Stomach (tissue), 4 donors: ENCODE data around the gene SUN1.

Source experiments
- POLR2A ChIP-seq, 4 donors: fragments of 450-650 bp; IDR thresholded peaks; one replicate each; pipeline ENCODE4 v1.6.1; 2016; ENCODE audit warnings: antibody characterized with exemption in 4 of 4, control low read depth in 2 of 4, mild to moderate bottlenecking in 1 of 4, moderate library complexity in 1 of 4
- TF ChIP-seq, protein P1 (sequence below), 7 experiments: fragments of 450-650 bp in 4 of 7; fragments of 200-600 bp in 3 of 7; sonication (generic) in 3 of 7; IDR thresholded peaks; one replicate each; pipeline ENCODE4 v1.5.1; 2016 to 2019; ENCODE audit warnings: antibody characterized with exemption in 7 of 7, control low read depth in 2 of 7, mild to moderate bottlenecking in 1 of 7

- TF ChIP-seq POLR2A (IDR thresholded peaks at IDR 0.05) = no peak
- TF ChIP-seq, protein P1, sequence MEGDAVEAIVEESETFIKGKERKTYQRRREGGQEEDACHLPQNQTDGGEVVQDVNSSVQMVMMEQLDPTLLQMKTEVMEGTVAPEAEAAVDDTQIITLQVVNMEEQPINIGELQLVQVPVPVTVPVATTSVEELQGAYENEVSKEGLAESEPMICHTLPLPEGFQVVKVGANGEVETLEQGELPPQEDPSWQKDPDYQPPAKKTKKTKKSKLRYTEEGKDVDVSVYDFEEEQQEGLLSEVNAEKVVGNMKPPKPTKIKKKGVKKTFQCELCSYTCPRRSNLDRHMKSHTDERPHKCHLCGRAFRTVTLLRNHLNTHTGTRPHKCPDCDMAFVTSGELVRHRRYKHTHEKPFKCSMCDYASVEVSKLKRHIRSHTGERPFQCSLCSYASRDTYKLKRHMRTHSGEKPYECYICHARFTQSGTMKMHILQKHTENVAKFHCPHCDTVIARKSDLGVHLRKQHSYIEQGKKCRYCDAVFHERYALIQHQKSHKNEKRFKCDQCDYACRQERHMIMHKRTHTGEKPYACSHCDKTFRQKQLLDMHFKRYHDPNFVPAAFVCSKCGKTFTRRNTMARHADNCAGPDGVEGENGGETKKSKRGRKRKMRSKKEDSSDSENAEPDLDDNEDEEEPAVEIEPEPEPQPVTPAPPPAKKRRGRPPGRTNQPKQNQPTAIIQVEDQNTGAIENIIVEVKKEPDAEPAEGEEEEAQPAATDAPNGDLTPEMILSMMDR (IDR thresholded peaks at IDR 0.05) = no peak
These were observed 53.8 kb downstream of the SUN1 start for GRCh38 chr7:885893-886625.
